NOMO-1 (cell line): ENCODE measurements around the gene P2RX4.
A peak's percentile ranks its signal among the peaks of the same experiment; 100 is the strongest.

ENCODE experiments used
- DNase-seq, 2 experiments: peaks; one replicate each; lab custom pipeline; 2025; ENCODE audit not compliant: unreplicated experiment in 2 of 2; lab: John Stamatoyannopoulos, UW

P2RX4 gene

GRCh38 chr12:121239351-121240061 lies 29.6 kb downstream of the P2RX4 start:
- peak; percentile 80 to 81 for DNase-seq

DNA sequence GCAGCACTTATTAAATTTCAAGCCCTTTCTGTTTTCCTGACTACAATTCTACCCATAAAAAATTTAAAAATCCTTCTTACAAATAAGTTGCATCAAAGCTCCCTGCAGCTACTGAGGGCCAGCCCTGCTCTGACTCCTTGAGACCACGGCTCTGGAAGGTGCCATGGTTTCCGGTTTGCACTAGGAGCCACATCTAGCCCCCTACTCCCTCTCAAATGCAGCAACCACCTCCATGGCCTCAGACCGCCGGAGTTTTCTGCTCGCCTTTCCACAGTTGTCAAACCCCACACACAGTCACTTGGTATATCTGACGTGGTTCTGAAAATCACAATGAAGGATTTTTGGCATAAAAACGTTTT lies 30.1 kb downstream of the P2RX4 start:
- DNase-seq = no peak

GRCh38 chr12:121240484-121241101 lies 30.7 kb downstream of the P2RX4 start:
- DNase-seq = peak; percentile 76 to 85

DNA sequence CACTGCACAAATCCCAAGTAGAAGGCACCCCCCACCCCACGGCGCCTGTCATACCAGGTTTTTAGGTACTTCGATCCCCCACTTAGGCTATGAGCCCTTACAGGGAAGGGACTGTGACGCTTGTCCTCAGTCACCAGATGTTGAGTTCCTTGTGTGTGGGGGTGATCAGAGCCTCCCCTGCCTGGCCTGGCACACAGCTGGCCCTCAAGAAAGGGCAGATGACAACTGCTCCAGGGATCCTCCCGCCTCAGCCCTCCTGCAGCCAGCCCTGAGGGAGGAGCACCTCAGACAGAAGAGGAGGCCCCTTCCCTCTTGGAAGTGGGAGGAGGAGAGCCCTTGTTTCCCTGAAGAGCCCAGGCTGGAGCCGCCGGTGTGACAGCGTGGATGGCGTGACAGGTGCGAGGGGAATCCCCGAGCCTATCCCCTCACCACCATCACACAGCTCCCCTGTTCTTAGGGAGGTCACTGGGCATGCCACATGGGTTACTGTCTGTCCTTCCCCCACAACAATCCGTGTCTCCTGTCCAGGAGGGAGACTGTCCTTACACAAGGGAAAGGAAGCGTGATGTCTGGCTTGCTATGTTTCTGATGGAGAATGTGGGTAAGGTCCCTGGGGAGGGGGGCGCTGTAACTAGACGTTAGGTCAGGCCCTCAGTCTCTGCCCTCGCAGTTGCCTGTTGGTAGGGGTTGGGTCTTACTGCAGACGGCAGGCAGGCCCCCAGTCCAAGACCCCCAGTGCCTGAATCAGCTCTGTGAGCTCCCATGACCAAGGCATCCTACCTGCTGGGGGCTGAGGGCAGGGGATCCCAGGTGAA lies 31.4 kb downstream of the P2RX4 start:
- no peak for DNase-seq

DNA sequence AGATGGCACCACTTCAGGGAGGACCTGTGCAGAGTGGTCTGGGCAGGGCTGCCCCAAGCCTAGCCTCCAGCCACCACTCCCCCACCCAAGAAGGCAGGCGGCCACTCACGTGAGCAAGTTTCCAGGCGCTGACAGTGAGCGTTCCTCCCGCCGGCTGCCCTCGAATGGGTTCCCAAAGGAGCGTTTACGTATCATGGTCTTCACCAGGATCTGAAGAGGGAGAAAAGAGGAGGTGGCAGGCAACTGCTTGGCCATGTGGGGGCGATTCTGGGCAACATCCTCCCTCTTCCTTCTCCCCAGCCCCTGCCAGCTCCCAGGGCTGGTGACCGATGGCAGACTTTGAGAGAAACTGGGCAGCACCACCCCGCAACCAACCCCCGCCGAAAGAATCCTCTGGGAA lies 35.1 kb downstream of the P2RX4 start:
- no peak for DNase-seq

- no peak for DNase-seq
These were observed 36.0 kb downstream of the P2RX4 start for GRCh38 chr12:121245951-121246350.

DNA sequence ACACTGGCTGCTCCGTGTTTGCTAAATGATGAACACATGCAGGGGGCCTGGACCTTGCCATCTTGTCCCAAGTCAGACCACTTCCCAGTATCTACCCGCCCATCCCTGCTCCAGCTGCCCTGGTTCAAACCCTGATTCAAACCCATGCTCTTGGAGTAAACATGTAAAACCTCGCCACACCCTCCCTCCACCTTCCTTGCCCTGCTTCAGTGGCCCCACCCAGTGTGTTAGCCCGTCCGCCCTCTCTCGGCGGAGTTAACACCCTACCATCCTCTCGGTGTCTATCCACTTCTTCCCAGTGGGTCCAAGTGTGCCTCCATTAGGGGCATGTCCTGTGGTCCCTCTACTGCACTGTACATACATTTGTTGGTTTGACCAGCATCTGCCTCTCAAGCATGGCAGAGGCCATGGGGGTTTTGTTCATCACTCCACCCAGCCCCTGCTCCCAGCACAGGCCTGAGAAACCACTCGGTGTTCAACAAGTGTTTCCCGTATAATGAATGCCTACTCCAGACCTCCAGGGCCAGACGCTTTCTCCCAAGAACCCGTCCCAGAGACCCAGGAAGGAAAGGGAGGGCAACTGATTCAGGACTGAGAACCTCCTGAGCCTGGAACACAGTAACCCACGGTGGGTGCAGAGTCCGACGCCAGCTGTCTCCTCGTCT lies 37.1 kb downstream of the P2RX4 start:
- no peak for DNase-seq

DNA sequence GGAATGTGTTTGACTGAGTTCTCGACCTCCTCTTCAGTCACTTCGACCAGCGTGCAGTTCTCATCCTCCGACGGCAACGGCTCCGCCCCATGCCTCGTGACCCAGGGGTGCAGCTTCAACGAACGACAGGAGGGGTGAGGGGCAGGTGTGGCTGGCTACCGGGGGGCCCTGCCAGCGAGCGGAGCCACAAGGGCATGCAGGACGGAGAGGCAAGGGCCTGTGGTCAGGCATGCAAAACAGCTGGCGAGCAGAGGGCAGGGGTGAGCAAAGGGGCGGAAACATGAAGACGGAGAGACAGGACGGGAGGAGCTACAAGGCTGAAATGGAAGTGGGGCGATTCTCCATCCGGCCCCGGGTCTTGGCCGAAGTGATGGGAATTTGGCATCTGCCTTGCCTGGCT lies 38.7 kb downstream of the P2RX4 start:
- no peak for DNase-seq

DNA sequence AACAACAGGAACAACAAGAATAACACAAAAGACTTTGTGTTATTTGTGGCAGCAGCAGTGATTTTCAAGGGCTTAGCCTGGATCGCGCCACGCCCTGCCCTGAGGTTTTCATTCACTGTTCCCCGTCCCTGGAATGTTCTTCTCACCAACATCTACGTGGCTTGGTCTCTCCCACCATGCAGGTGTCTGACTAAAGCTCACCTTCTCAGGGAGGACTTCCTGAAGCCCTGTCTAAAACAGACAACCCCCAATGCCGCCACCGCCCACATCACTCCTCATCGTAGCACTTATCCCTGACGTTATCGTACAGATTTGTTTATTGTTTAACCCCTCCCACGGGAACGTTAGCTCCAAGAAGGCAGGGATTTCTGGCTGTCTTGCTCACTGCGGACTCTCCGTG lies 40.4 kb downstream of the P2RX4 start:
- DNase-seq = no peak

GRCh38 chr12:121251838-121252237 lies 41.9 kb downstream of the P2RX4 start:
- DNase-seq = no peak

DNA sequence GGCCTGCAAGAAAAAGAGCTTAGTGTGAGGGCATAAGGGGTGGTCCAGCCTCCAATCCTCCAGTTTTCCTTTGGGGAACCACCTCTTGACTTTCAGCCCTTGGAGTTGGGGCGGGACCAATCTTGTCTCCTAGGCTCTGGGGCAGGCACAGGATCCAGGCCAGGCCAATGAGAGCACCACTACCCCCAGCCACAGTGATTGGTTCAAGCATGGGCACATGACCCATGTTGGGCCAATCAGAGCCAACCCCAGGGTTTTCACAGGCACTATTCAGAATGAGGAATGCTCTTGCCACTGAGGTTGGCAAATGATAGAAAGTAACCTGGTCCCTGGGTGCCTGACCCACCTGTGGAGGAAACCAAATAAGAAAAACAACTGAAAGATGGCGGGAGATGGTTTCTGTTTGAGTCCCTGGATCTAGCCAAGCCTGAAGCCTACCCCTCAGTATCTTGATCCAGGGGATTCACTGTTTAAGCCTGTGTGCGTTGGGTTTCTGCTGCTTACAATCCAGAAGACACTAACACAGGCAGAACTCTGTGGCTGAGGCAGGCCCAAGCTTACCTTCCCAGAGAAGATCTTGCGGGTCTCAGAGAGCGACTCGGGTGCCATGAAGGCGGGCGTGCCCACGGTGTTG lies 42.9 kb downstream of the P2RX4 start:
- DNase-seq = no peak

GRCh38 chr12:121253638-121254335 lies 43.9 kb downstream of the P2RX4 start:
- no peak for DNase-seq

GRCh38 chr12:121255433-121255832 lies 45.5 kb downstream of the P2RX4 start:
- DNase-seq = peak in 1 of 2 experiments; percentile 10

- peak; percentile 41 to 58 for DNase-seq
These were observed 47.9 kb downstream of the P2RX4 start for GRCh38 chr12:121257704-121258449.

DNA sequence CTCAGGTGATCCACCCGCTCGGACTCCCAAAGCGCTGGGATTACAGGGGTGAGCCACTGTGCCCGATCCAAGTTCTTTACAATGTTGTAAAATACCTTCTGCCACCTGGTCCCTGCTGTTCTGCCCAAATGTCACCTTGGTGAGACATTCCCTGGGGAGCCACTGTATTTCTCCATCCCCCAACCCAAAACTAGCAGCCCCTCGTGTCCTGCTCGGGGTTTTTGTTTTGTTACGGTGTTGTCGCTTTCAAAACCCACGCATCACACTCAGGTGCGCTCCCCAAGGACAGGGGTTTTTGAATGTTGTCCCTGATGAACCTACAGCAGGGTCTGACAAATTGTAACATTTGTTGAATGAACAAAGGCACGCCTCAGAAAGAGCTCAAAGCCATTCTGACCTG lies 49.1 kb downstream of the P2RX4 start:
- DNase-seq = no peak

- DNase-seq = no peak
These were observed 50.2 kb downstream of the P2RX4 start for GRCh38 chr12:121260091-121260490.

- no peak for DNase-seq
These were observed 51.5 kb downstream of the P2RX4 start for GRCh38 chr12:121261398-121261797.

- DNase-seq = no peak
These were observed 53.4 kb downstream of the P2RX4 start for GRCh38 chr12:121263206-121263935.

GRCh38 chr12:121264135-121264534 lies 54.2 kb downstream of the P2RX4 start:
- DNase-seq = no peak
